Activated T-helper 17 cell treated with anti-CD3 and anti-CD28 coated beads, Interleukin-2, amount 50 U/mL, for 72 hours (primary cell): Measurements from ENCODE around the gene KAT6B. TPM values are rescaled to one million over a fixed set of nuclear protein-coding genes. Genes with fewer than 3 reads are reported as not detected.

Experiments
- ATAC-seq: fragments of 150-1000 bp; cut with Tn5 transposase; replicated peaks from 2 replicates; pipeline ENCODE4 v1.10.0; 2021; ENCODE audit warnings: mild to moderate bottlenecking, moderate library complexity
- H3K27ac Mint-ChIP-seq: one replicate; pipeline ENCODE4 v1.8.0; 2022; ENCODE audit warnings: mixed read lengths
- H3K27me3 Mint-ChIP-seq: one replicate; pipeline ENCODE4 v1.8.0; 2022; ENCODE audit warnings: mixed read lengths
- H3K36me3 Mint-ChIP-seq: one replicate; pipeline ENCODE4 v1.8.0; 2022; ENCODE audit warnings: low read depth, mild to moderate bottlenecking, mixed read lengths
- H3K4me1 Mint-ChIP-seq: one replicate; pipeline ENCODE4 v1.8.0; 2022; ENCODE audit warnings: mixed read lengths
- H3K4me3 Mint-ChIP-seq: one replicate; pipeline ENCODE4 v1.8.0; 2022; ENCODE audit warnings: mild to moderate bottlenecking, mixed read lengths
- H3K9me3 Mint-ChIP-seq: one replicate; pipeline ENCODE4 v1.8.0; 2022; ENCODE audit warnings: mixed read lengths
- total RNA-seq, 2 donors: library from RNA; stranded (reverse); gene quantifications; one replicate each; pipeline ENCODE4 v1.2.3, GENCODE V29; 2022

KAT6B gene
- total RNA-seq, 2 donors from 2014 or later, result 20.5 to 25.9 TPM

DNA sequence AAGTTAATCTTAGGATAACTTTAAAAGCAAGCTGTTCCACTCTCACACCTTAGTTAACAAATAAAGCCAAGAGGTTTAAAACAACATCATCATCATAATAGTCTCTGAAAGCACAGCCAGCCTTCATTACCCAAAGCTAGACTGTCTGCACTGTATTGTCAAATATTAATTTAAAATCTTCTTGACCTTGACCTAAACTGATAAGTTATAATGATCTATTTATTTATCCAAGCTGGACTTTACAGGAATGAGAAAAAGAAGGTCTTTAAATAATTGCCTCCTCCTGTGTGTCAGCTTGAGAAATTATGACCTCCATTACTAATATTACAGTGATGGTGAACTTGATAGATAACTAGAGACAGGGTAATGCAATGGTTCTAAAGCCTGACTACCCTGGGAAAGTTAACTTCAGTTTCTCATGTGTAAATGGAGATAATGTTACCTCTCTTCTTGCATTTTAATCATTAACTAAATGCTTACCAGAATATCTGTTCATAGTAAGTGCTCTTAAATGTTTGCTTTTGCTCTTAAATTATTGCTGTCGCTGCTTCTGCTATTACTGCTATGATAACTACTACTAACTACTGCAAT is 111.0 kb downstream of the KAT6B start:
- Mint-ChIP-seq H3K4me1 (peaks cover 27% of the 10 kb centered on the region), H3K9me3 (no peaks in the 10 kb centered on the region), H3K27ac (no peak overlapping the region), H3K36me3 (no peaks in the 10 kb centered on the region), H3K27me3 (no peaks in the 10 kb centered on the region), H3K4me3 (no peak overlapping the region)
- ATAC-seq, result no peak

GRCh38 chr10:74944205-74944604 is 117.8 kb downstream of the KAT6B start:
- Mint-ChIP-seq H3K4me3 (no peak overlapping the region), H3K36me3 (no peaks in the 10 kb centered on the region), H3K4me1 (peaks cover 34% of the 10 kb centered on the region), H3K27me3 (no peaks in the 10 kb centered on the region), H3K9me3 (peaks cover 5% of the 10 kb centered on the region), H3K27ac (no peak overlapping the region)
- ATAC-seq, result no peak

DNA sequence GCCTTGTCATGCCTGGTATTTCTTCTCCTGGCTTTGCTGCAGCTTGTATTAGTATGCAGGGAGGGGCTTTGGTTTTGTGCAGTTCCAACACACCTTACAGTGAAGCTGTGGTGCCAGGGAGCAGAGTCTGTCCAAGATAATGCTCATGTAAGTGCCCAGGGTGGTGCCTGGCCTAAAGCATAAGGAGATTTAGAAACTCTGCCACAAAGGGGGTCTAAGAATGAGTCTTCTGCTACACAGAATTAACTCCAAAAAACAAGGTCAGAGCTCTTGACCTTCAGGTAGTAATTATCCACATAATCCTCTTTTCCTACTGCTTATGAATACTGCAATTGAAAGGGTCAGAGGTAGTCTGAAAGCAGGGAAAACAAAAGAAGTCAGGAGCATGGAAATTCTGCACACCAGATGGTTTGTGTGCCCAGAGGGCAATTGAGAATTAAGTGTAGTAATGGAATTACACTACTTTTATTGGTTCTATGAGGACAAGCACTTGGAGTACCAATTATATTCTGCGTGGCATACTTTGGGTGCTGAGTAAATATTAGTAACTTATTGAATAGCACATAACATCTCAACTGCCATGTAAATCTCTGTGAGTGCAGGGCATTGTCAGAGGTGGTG is 121.5 kb downstream of the KAT6B start:
- H3K4me3 Mint-ChIP-seq, result no peak overlapping the region
- no peaks in the 10 kb centered on the region for H3K27me3 Mint-ChIP-seq
- no peak for ATAC-seq
- H3K9me3 Mint-ChIP-seq, result peaks cover 5% of the 10 kb centered on the region
- no peaks in the 10 kb centered on the region for H3K36me3 Mint-ChIP-seq
- H3K27ac Mint-ChIP-seq, result no peak overlapping the region
- H3K4me1 Mint-ChIP-seq, result peaks cover 31% of the 10 kb centered on the region

DNA sequence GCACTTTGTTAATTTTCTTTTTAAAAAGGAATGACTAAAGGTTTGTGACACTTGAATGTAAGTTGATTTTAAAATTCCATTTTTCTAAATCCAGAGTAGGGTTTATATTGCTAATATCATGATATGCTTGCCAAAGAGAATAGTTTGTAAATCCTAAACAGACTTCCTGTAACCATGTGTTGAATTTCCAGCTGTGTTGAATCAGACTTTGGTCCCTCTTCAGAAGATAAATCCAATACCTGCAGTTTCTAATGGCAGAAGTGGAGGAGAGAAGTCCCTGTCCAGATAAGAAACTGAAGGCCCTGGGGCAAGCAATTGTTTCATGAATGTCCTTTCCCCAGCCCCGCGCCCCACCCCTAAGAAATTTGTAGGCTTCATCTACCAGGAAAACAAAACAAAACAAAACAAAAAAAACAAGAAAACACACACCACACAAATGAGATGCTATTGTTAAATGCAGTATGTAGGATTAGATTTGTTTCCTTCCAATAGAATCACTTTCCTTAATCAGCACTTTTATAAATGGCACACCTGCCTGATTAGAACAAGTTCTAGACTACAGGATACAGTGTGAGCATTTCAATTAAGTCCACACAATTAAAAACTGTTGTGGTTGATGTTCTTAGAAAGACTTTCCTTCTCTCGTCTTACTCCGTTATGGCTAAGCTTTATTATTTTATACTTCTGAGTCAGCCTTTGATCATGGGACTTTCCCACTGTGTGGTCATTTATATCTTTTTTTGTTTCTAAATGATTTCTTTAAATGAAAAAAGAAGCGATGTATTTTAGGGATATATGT is 122.8 kb downstream of the KAT6B start:
- Mint-ChIP-seq H3K4me3 (no peak overlapping the region), H3K36me3 (no peaks in the 10 kb centered on the region), H3K9me3 (peaks cover under 1% of the 10 kb centered on the region), H3K4me1 (peaks cover 30% of the 10 kb centered on the region), H3K27ac (peak overlapping the region; percentile 63), H3K27me3 (no peaks in the 10 kb centered on the region)
- ATAC-seq, result peak; percentile 86

GRCh38 chr10:74949843-74950765 is 123.7 kb downstream of the KAT6B start:
- peaks cover 30% of the 10 kb centered on the region for H3K4me1 Mint-ChIP-seq
- peak; percentile 44 for ATAC-seq
- H3K4me3 Mint-ChIP-seq, result no peak overlapping the region
- no peaks in the 10 kb centered on the region for H3K9me3 Mint-ChIP-seq
- no peaks in the 10 kb centered on the region for H3K36me3 Mint-ChIP-seq
- no peaks in the 10 kb centered on the region for H3K27me3 Mint-ChIP-seq
- peak overlapping the region; percentile 63 for H3K27ac Mint-ChIP-seq

GRCh38 chr10:74953214-74953613 is 126.8 kb downstream of the KAT6B start:
- H3K27me3 Mint-ChIP-seq, result no peaks in the 10 kb centered on the region
- peaks cover 29% of the 10 kb centered on the region for H3K4me1 Mint-ChIP-seq
- ATAC-seq, result no peak
- no peaks in the 10 kb centered on the region for H3K36me3 Mint-ChIP-seq
- no peak overlapping the region for H3K27ac Mint-ChIP-seq
- no peak overlapping the region for H3K4me3 Mint-ChIP-seq
- H3K9me3 Mint-ChIP-seq, result no peaks in the 10 kb centered on the region

- H3K27ac Mint-ChIP-seq, result no peak overlapping the region
- H3K4me3 Mint-ChIP-seq, result no peak overlapping the region
- H3K4me1 Mint-ChIP-seq, result peaks cover 13% of the 10 kb centered on the region
- no peaks in the 10 kb centered on the region for H3K36me3 Mint-ChIP-seq
- H3K27me3 Mint-ChIP-seq, result no peaks in the 10 kb centered on the region
- no peaks in the 10 kb centered on the region for H3K9me3 Mint-ChIP-seq
- no peak for ATAC-seq
Observed at GRCh38 chr10:74955796-74956195, 129.4 kb downstream of the KAT6B start.

GRCh38 chr10:74956555-74957111 is 130.2 kb downstream of the KAT6B start:
- no peak for ATAC-seq
- H3K27ac Mint-ChIP-seq, result no peak overlapping the region
- H3K9me3 Mint-ChIP-seq, result no peaks in the 10 kb centered on the region
- no peaks in the 10 kb centered on the region for H3K27me3 Mint-ChIP-seq
- no peaks in the 10 kb centered on the region for H3K36me3 Mint-ChIP-seq
- peak overlapping the region; percentile 45 for H3K4me3 Mint-ChIP-seq
- H3K4me1 Mint-ChIP-seq, result peaks cover 13% of the 10 kb centered on the region

DNA sequence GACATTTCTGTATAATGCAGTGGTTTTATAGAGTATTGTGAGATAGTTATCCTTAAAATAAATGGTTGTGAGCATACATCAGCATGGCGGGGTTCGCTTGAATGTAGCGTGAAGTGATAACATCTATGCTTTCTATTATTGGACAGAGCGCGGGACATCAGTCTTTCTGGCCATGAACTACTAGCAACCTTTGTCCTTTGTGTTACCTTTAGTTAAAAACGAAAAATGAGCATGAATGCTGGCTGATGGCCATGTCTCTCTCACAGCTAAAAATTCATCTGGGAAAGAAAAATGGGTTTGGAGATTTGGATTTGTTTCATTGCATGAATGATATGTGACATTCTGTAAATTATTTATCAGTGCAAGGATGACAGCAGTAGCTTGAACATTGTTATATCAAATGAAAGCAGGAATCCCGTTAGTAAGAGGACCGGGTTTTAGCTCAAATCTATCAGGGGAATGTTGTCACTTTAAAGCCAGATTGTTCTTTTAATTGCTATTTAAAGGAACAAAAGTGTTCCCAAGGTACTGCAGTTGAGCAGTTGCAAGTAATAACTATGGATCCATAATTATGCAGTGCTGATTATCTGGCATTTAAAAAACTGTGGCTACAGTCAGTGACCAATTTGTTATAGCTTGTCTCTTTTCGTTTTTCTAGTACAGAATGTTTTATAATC is 131.0 kb downstream of the KAT6B start:
- no peak for ATAC-seq
- Mint-ChIP-seq H3K4me1 (peaks cover 13% of the 10 kb centered on the region), H3K9me3 (no peaks in the 10 kb centered on the region), H3K27ac (no peak overlapping the region), H3K36me3 (no peaks in the 10 kb centered on the region), H3K27me3 (no peaks in the 10 kb centered on the region), H3K4me3 (peak overlapping the region; percentile 45)

DNA sequence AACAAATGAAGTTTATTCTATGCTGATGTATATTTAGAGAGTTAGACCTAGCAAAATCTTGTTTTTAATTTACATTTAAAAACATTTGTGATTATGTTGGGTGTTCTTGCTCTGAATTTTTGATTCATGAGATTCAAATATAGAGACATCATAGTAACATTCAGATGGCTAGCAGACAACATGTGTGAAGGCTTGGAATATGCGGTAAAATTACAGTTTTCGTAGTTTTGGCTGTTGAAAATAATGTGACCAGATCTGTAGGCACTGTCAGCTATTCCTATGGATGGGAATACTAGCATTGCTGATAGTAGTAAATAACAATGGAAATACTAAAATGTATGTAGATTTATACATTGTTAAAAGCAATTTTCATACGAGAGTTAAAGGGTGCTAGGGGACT is 131.9 kb downstream of the KAT6B start:
- Mint-ChIP-seq H3K36me3 (no peaks in the 10 kb centered on the region), H3K4me1 (peaks cover 14% of the 10 kb centered on the region), H3K4me3 (no peak overlapping the region), H3K27me3 (no peaks in the 10 kb centered on the region), H3K9me3 (no peaks in the 10 kb centered on the region), H3K27ac (no peak overlapping the region)
- ATAC-seq, result no peak

GRCh38 chr10:74960670-74961069 is 134.3 kb downstream of the KAT6B start:
- no peaks in the 10 kb centered on the region for H3K9me3 Mint-ChIP-seq
- no peak for ATAC-seq
- H3K36me3 Mint-ChIP-seq, result no peaks in the 10 kb centered on the region
- no peak overlapping the region for H3K4me3 Mint-ChIP-seq
- no peak overlapping the region for H3K27ac Mint-ChIP-seq
- H3K4me1 Mint-ChIP-seq, result peaks cover 26% of the 10 kb centered on the region
- no peaks in the 10 kb centered on the region for H3K27me3 Mint-ChIP-seq

- ATAC-seq, result no peak
- no peaks in the 10 kb centered on the region for H3K9me3 Mint-ChIP-seq
- no peak overlapping the region for H3K27ac Mint-ChIP-seq
- no peak overlapping the region for H3K4me3 Mint-ChIP-seq
- H3K4me1 Mint-ChIP-seq, result peaks cover 22% of the 10 kb centered on the region
- H3K36me3 Mint-ChIP-seq, result no peaks in the 10 kb centered on the region
- H3K27me3 Mint-ChIP-seq, result no peaks in the 10 kb centered on the region
Observed at GRCh38 chr10:74962517-74962916, 136.1 kb downstream of the KAT6B start.

DNA sequence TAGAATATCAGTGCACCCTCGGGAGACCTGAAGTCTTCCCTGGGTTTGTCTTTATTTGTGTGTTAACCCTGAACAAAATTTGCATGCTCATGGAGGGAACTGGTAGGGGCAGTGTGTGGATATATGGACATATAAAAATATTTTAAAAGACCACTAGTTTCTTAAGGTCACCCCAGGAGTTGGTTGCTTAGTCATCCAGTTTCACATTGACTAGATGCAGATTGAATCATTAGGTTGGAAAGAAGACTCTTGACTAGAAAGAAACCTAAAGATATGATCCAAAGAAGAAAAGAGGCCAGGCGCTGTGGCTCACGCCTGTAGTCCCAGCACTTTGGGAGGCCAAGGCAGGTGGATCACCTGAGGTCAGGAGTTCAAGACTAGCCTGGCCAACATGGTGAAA is 137.1 kb downstream of the KAT6B start:
- Mint-ChIP-seq H3K4me1 (peaks cover 27% of the 10 kb centered on the region), H3K4me3 (no peak overlapping the region), H3K9me3 (no peaks in the 10 kb centered on the region), H3K27ac (peak overlapping the region; percentile 34), H3K27me3 (no peaks in the 10 kb centered on the region), H3K36me3 (no peaks in the 10 kb centered on the region)
- ATAC-seq, result peak; percentile 67
